Measurements from ENCODE around the gene ETS2.
"Not testable (repeated sequence)": the region's sequence is repeated elsewhere in the genome, so short reads cannot be mapped to it uniquely, and the experiment has no call there.

ETS2 gene

GRCh38 chr21:38843806-38844503 is 38.2 kb downstream of the ETS2 start:
- H3K27ac ChIP-seq = no peak overlapping the region
- DNase-seq (ENCODE audit: low spot score) = no peak
- POLR2A ChIA-PET (ENCODE audit: low non-redundant PET) = no interaction called here
- TF ChIP-seq CTCF (conservative IDR thresholded peaks at IDR 0.05; ENCODE audit: low read depth) = no peak
- CTCF ChIA-PET = no interaction called here

DNA sequence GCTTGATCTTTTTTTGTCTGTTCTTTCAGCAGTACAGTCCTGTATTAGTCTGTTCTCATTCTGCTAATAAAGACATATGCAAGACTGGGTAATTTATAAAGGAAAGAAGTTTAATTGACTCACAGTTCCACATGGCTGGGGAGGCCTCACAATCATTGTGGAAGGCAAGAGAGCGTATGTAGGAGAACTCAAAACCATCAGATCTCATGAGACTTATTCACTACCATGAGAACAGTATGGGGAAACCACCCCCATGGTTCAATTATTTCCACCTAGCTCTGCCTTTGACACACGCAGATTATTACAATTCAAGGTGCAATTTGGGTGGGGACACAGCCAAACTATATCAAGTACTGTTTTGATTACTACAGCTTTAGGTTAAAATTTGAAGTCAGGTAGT is 39.6 kb downstream of the ETS2 start:
- DNase-seq (ENCODE audit: low spot score); CTCF ChIA-PET; POLR2A ChIA-PET (ENCODE audit: low non-redundant PET); H3K27ac ChIP-seq: not testable (repeated sequence)

GRCh38 chr21:38847556-38847955 is 41.8 kb downstream of the ETS2 start:
- POLR2A ChIA-PET (ENCODE audit: low non-redundant PET) = no interaction called here
- CTCF ChIA-PET = interaction anchor here (0.8 kb wide), 1 partner anchor 32 kb away, joined by 5 read pairs; no protein-coding TSS in a partner anchor

DNA sequence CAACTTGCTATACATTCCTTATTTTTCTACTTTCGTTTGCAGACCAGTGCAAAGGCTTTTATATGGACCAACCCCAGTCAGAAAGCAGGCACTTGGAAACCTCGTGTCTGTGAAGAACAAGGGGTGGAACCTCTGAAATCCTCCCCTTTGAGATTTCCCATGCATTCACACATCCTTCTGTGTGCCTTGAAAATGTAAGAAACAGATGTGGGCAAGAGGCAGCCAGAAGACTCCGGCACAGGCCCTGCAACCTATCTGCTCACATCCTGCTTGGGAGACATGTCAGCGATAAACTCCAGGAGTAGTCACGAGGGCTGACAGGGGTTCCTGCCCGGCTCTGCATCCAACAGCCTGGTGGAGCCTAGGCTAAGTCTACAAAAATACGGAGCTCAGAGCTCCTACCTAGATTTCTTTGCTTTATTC is 42.5 kb downstream of the ETS2 start:
- peak overlapping the region; percentile 88 for H3K27ac ChIP-seq
- ChIA-PET POLR2A (ENCODE audit: low non-redundant PET) (no interaction called here), CTCF (no interaction called here)

More at GRCh38 chr21:38847556-38847955, 41.8 kb downstream of the ETS2 start:
- DNase-seq (ENCODE audit: low spot score) = peak; percentile 28
- no peak for TF ChIP-seq CTCF (conservative IDR thresholded peaks at IDR 0.05; ENCODE audit: low read depth)
- peak overlapping the region; percentile 88 for H3K27ac ChIP-seq

DNA sequence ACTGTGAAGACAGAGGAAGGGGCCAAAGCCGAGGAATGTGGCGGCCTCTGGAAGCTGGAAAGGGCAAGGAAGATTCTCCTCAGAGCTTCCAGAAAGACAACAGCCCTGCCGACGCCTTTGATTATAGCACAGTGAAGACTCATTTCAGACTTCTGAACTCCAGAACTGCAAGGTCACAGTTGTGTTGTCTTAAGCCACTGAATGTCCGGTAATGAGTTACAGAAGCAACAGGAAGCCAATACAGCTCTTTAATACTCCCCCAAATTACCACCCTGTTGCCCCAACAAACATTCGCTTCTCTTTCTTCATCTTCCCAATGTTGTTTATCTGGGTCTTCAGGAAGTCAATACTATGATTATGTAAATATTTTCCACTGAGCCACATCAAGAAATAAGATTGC is 44.0 kb downstream of the ETS2 start:
- ChIA-PET POLR2A (ENCODE audit: low non-redundant PET) (no interaction called here), CTCF (no interaction called here)
- DNase-seq (ENCODE audit: low spot score) = no peak
- no peak for TF ChIP-seq CTCF (conservative IDR thresholded peaks at IDR 0.05; ENCODE audit: low read depth)
- no peak overlapping the region for H3K27ac ChIP-seq

More for the DNA sequence above, 42.5 kb downstream of the ETS2 start:
- no peak for DNase-seq (ENCODE audit: low spot score)
- no peak for TF ChIP-seq CTCF (conservative IDR thresholded peaks at IDR 0.05; ENCODE audit: low read depth)

DNA sequence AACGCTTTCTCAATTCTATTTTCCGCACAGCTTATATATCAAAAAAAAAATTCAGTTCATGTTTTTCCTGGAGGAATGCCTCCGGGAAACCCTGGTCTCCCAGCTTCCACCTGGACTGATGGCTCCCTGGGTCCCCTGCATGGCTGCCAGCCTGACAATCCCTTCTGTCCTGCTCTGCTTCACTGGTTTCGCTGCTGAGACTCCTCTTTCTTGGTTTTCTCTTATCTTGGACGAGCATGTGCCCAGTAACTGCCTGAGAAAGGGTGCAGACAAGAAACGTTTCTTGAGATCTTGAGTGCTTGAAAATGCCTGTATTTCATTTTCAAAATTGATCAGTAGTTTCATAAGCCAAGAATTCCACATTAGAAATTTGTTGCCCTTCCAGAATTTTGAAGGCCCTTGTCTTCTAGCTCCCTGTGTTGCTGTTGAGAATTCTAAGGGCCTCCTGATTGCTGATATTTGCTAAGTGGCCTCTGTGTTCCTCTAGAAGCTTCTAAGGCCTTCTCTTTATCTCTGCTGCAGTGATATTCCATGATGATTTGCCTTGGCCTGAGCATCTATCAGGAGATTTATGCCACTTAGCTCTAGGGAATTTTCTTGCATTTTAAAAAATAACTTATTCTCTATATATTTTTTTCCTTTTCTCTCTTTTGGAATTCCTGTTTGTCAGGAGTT is 44.7 kb downstream of the ETS2 start:
- TF ChIP-seq CTCF (conservative IDR thresholded peaks at IDR 0.05; ENCODE audit: low read depth) = no peak
- no peak overlapping the region for H3K27ac ChIP-seq
- ChIA-PET CTCF (no interaction called here), POLR2A (ENCODE audit: low non-redundant PET) (no interaction called here)
- DNase-seq (ENCODE audit: low spot score) = no peak

DNA sequence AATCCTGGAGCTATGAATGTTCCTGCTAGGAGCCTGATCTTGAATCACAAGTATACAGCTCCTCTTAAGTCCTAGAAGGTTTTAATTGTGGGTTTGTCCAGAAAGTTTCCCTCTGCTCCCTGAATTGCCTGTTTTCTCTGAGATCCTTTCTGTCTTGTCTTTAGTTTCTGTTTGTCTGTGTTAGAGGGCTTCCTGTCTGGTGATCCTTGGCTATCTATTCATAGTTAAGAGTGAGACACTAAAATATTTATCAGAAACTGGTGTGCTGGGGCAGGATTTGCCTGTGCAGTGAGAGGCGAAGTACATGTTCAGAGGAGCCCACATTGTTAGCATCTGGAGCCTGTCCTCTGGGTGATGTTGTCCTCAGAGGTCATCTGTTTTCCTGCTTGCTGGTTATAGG is 45.4 kb downstream of the ETS2 start:
- ChIA-PET POLR2A (ENCODE audit: low non-redundant PET) (no interaction called here), CTCF (no interaction called here)
- no peak for TF ChIP-seq CTCF (conservative IDR thresholded peaks at IDR 0.05; ENCODE audit: low read depth)
- peak overlapping the region; percentile 86 for H3K27ac ChIP-seq
- no peak for DNase-seq (ENCODE audit: low spot score)
